ENCODE data around the gene C17orf75. TPM values are rescaled to one million over a fixed set of nuclear protein-coding genes. Genes with fewer than 3 reads are reported as not detected.
A peak's percentile ranks its signal among the peaks of the same experiment; 100 is the strongest.
"Not testable (repeated sequence)": the region's sequence is repeated elsewhere in the genome, so short reads cannot be mapped to it uniquely, and the experiment has no call there.

The C17orf75 gene
- total RNA-seq, 4 donors from 2014 or later = 9.2 to 16.7 (median 13.2) TPM

- Histone ChIP-seq H3K4me1 (peaks cover 0 to 11% (median 0%) of the 10 kb centered on the region in 3 donors), H3K36me3 (peaks cover 0 to 1% of the 10 kb centered on the region in 2 donors), H3K27ac (peak overlapping the region in 1 of 4 donors; percentile 35), H3K9me3 (no peaks in the 10 kb centered on the region), H3K4me3 (no peak overlapping the region), H3K27me3 (no peaks in the 10 kb centered on the region)
- whole genome bisulfite sequencing, 2 donors (ENCODE audit: low coverage in 1 of 2) = 20 to 32% methylated on average over 6 to 9 of the region's 11 CpGs
- TF ChIP-seq EP300 (IDR thresholded peaks at IDR 0.05) (no peak), POLR2AphosphoS5 (IDR thresholded peaks at IDR 0.05) (no peak), POLR2A (IDR thresholded peaks at IDR 0.05) (no peak)
- TF ChIP-seq, protein P1, sequence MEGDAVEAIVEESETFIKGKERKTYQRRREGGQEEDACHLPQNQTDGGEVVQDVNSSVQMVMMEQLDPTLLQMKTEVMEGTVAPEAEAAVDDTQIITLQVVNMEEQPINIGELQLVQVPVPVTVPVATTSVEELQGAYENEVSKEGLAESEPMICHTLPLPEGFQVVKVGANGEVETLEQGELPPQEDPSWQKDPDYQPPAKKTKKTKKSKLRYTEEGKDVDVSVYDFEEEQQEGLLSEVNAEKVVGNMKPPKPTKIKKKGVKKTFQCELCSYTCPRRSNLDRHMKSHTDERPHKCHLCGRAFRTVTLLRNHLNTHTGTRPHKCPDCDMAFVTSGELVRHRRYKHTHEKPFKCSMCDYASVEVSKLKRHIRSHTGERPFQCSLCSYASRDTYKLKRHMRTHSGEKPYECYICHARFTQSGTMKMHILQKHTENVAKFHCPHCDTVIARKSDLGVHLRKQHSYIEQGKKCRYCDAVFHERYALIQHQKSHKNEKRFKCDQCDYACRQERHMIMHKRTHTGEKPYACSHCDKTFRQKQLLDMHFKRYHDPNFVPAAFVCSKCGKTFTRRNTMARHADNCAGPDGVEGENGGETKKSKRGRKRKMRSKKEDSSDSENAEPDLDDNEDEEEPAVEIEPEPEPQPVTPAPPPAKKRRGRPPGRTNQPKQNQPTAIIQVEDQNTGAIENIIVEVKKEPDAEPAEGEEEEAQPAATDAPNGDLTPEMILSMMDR (IDR thresholded peaks at IDR 0.05) = no peak
- no peak for ATAC-seq
Observed at GRCh38 chr17:32323811-32324491, 18.0 kb downstream of the C17orf75 start.

- TF ChIP-seq POLR2AphosphoS5 (IDR thresholded peaks at IDR 0.05) (no peak), POLR2A (IDR thresholded peaks at IDR 0.05) (no peak), EP300 (IDR thresholded peaks at IDR 0.05) (no peak)
- TF ChIP-seq, protein P1 (IDR thresholded peaks at IDR 0.05) = no peak
- ATAC-seq = no peak
- Histone ChIP-seq H3K4me3 (no peak overlapping the region), H3K27ac (no peak overlapping the region), H3K4me1 (peaks cover 0 to 11% (median 0%) of the 10 kb centered on the region in 3 donors), H3K9me3 (no peaks in the 10 kb centered on the region), H3K36me3 (no peaks in the 10 kb centered on the region), H3K27me3 (no peaks in the 10 kb centered on the region)
- no CpG with 5 or more reads among the region's 10 CpGs for WGBS, 2 donors (ENCODE audit: low coverage in 1 of 2)
Observed at GRCh38 chr17:32323046-32323445, 18.9 kb downstream of the C17orf75 start.

DNA sequence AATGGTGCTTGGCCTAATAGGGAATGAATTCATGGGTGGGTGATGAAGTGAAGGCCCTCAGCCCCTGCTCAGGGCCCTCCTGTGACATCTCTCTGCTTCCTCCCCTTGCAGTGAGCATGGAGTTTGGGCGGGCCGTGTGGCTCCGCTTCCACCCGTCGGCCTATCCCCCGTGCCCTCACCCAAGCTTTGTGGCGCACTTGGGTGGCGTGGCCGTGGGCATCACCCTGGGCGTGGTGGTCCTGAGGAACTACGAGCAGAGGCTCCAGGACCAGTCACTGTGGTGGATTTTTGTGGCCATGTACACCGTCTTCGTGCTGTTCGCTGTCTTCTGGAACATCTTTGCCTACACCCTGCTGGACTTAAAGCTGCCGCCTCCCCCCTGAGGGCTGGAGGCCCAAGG is 21.1 kb downstream of the C17orf75 start:
- no CpG with 5 or more reads among the region's 15 CpGs for WGBS, 2 donors (ENCODE audit: low coverage in 1 of 2)
- Histone ChIP-seq H3K27me3 (no peaks in the 10 kb centered on the region), H3K36me3 (no peaks in the 10 kb centered on the region), H3K27ac (no peak overlapping the region), H3K4me3 (no peak overlapping the region), H3K9me3 (no peaks in the 10 kb centered on the region), H3K4me1 (peaks cover 0 to 11% (median 0%) of the 10 kb centered on the region in 3 donors)
- ATAC-seq = no peak
- TF ChIP-seq EP300 (IDR thresholded peaks at IDR 0.05) (no peak), POLR2A (IDR thresholded peaks at IDR 0.05) (no peak), POLR2AphosphoS5 (IDR thresholded peaks at IDR 0.05) (no peak)
- TF ChIP-seq, protein P1 (IDR thresholded peaks at IDR 0.05) = no peak

GRCh38 chr17:32320080-32320479 is 21.9 kb downstream of the C17orf75 start:
- H3K9me3 ChIP-seq, H3K27me3 ChIP-seq, H3K4me3 ChIP-seq, H3K36me3 ChIP-seq, ATAC-seq, H3K27ac ChIP-seq: not testable (repeated sequence)
- peaks cover 0 to 11% (median 0%) of the 10 kb centered on the region in 3 donors for H3K4me1 ChIP-seq
- WGBS, 2 donors (ENCODE audit: low coverage in 1 of 2) = 74 to 86% methylated on average over 5 to 6 of the region's 6 CpGs

GRCh38 chr17:32319548-32319905 is 22.4 kb downstream of the C17orf75 start:
- peak; percentile 79 for ATAC-seq
- peaks cover 0 to 10% (median 0%) of the 10 kb centered on the region in 3 donors for H3K4me1 ChIP-seq
- H3K27me3 ChIP-seq = no peaks in the 10 kb centered on the region
- no peak overlapping the region for H3K4me3 ChIP-seq
- H3K27ac ChIP-seq = no peak overlapping the region
- whole genome bisulfite sequencing, 2 donors (ENCODE audit: low coverage in 1 of 2) = 18 to 39% methylated on average over 2 to 5 of the region's 5 CpGs
- TF ChIP-seq POLR2AphosphoS5 (IDR thresholded peaks at IDR 0.05) = no peak
- no peak for TF ChIP-seq EP300 (IDR thresholded peaks at IDR 0.05)
- TF ChIP-seq POLR2A (IDR thresholded peaks at IDR 0.05) = no peak
- TF ChIP-seq, protein P1 (IDR thresholded peaks at IDR 0.05) = peak; percentile 88 to 96 (median 92)
- H3K9me3 ChIP-seq = no peaks in the 10 kb centered on the region
- no peaks in the 10 kb centered on the region for H3K36me3 ChIP-seq

Measured in gastroesophageal sphincter (tissue), 4 donors.